ENCODE data around the gene TYSND1. TPM values are rescaled to one million over a fixed set of nuclear protein-coding genes. Genes with fewer than 3 reads are reported as not detected.

Gene TYSND1
- polyA plus RNA-seq, 1 experiment, result 2.7 TPM

GRCh38 chr10:70132098-70133029 is 14.1 kb downstream of the TYSND1 start, which contains the start of gene AIFM2:
TSS of gene AIFM2 (minus strand) at chr10:70132825. CDS start at chr10:70124084, 8,741 bp downstream.
- Histone ChIP-seq H3K4me3 (ENCODE audit: low read depth, low read length) (peak within 1 kb of the TSS; percentile 67), H3K9me3 (ENCODE audit: control insufficient read depth, insufficient read depth, low read length) (no peaks in the 10 kb centered on the region; the same call in 1 of the 2 replicates), H3K27me3 (ENCODE audit: control insufficient read depth, insufficient read depth, low read length) (no peaks in the 10 kb centered on the region), H3K27ac (ENCODE audit: low read depth, low read length) (peak within 1 kb of the TSS; percentile 31)
- TF ChIP-seq, protein P1, sequence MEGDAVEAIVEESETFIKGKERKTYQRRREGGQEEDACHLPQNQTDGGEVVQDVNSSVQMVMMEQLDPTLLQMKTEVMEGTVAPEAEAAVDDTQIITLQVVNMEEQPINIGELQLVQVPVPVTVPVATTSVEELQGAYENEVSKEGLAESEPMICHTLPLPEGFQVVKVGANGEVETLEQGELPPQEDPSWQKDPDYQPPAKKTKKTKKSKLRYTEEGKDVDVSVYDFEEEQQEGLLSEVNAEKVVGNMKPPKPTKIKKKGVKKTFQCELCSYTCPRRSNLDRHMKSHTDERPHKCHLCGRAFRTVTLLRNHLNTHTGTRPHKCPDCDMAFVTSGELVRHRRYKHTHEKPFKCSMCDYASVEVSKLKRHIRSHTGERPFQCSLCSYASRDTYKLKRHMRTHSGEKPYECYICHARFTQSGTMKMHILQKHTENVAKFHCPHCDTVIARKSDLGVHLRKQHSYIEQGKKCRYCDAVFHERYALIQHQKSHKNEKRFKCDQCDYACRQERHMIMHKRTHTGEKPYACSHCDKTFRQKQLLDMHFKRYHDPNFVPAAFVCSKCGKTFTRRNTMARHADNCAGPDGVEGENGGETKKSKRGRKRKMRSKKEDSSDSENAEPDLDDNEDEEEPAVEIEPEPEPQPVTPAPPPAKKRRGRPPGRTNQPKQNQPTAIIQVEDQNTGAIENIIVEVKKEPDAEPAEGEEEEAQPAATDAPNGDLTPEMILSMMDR (IDR thresholded peaks at IDR 0.05; ENCODE audit: low read depth, low read length), result peak; percentile 10; the same call in 1 of the 2 replicates
- no peak for DNase-seq (ENCODE audit: low read depth, low spot score)
- POLR2A ChIA-PET, result no interaction called here
- CTCF ChIA-PET, result no interaction called here

DNA sequence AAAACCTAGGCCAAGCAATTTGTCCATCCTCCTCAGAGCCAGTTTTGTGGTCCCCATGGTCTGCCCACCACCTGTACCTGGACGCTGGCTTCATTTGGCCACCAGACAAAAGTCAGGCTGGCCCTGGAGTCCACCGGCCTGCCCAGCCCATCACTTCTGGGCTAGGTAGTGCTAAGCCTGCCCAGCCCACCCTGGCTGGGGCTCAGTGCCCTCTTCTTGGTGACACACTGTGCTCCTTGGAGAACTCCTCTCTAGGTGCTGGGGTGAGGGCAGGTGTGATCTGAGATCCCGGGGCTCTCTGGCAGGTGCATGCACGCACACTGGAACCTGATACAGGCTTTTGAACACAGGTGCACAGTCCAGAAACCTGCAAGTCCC is 15.0 kb downstream of the TYSND1 start:
- ChIA-PET POLR2A (no interaction called here), CTCF (interaction anchor here (2.9 kb wide), 1 partner anchor 16 kb away, joined by 23 read pairs; no protein-coding TSS in a partner anchor)
- H3K9me3 ChIP-seq (ENCODE audit: control insufficient read depth, insufficient read depth, low read length), result no peaks in the 10 kb centered on the region; the same call in 1 of the 2 replicates
- peak overlapping the region; percentile 67 for H3K4me3 ChIP-seq (ENCODE audit: low read depth, low read length)
- DNase-seq (ENCODE audit: low read depth, low spot score), result no peak
- H3K27me3 ChIP-seq (ENCODE audit: control insufficient read depth, insufficient read depth, low read length), result no peaks in the 10 kb centered on the region
- H3K27ac ChIP-seq (ENCODE audit: low read depth, low read length), result no peak overlapping the region
- TF ChIP-seq, protein P1 (IDR thresholded peaks at IDR 0.05; ENCODE audit: low read depth, low read length), result no peak

GRCh38 chr10:70130878-70131559 is 15.5 kb downstream of the TYSND1 start:
- peak overlapping the region; percentile 52 for H3K27ac ChIP-seq (ENCODE audit: low read depth, low read length)
- TF ChIP-seq, protein P1 (IDR thresholded peaks at IDR 0.05; ENCODE audit: low read depth, low read length), result no peak
- no peak for DNase-seq (ENCODE audit: low read depth, low spot score)
- ChIA-PET CTCF (interaction anchor here (2.9 kb wide), 1 partner anchor 15 kb away, joined by 23 read pairs; no protein-coding TSS in a partner anchor), POLR2A (no interaction called here)
- no peaks in the 10 kb centered on the region; the same call in 1 of the 2 replicates for H3K9me3 ChIP-seq (ENCODE audit: control insufficient read depth, insufficient read depth, low read length)
- H3K27me3 ChIP-seq (ENCODE audit: control insufficient read depth, insufficient read depth, low read length), result no peaks in the 10 kb centered on the region
- 0 out of 2 replicates have a peak overlapping the region, but pooled peaks have one; percentile 1 for H3K4me3 ChIP-seq (ENCODE audit: low read depth, low read length)

- no peak overlapping the region for H3K4me3 ChIP-seq (ENCODE audit: low read depth, low read length)
- H3K27me3 ChIP-seq (ENCODE audit: control insufficient read depth, insufficient read depth, low read length), result no peaks in the 10 kb centered on the region
- no peaks in the 10 kb centered on the region; the same call in 1 of the 2 replicates for H3K9me3 ChIP-seq (ENCODE audit: control insufficient read depth, insufficient read depth, low read length)
- TF ChIP-seq, protein P1 (IDR thresholded peaks at IDR 0.05; ENCODE audit: low read depth, low read length), result no peak
- no peak for DNase-seq (ENCODE audit: low read depth, low spot score)
- H3K27ac ChIP-seq (ENCODE audit: low read depth, low read length), result no peak overlapping the region
- ChIA-PET CTCF (interaction anchor here (5.7 kb wide), 1 partner anchor 11 kb away, joined by 44 read pairs; no protein-coding TSS in a partner anchor), POLR2A (no interaction called here)
These were observed 19.7 kb downstream of the TYSND1 start for GRCh38 chr10:70126700-70127395.

All from AG04450 (cell line).